ENCODE measurements around the gene DUSP28.

The DUSP28 gene

DNA sequence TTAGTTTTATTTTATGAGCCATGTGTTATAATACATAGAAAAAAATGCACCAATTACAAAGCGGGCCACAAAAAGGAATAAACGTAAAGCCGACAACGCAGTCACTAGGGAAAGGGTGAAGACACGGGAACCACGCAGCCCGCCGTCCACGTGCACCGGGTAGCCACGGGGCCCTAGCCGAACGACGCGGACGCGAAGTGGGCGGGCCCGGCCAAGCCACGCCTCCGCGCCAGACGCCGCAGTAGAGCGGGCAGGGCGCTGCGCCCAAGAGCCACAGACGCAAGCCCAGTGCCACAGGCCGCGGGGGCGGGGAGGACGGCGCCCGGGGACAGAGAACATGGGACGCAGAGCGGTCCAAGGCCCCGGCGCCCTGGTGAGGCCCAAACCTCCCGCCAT, at the start of gene DUSP28:
TSS of gene DUSP28 (plus strand) at position 274 of the 396 bp plus-strand sequence. CDS start 328 bp downstream, outside the sequence.
- Histone ChIP-seq H3K4me1 (ENCODE audit: control insufficient read depth, insufficient read depth, low read length) (peaks cover 18% of the 10 kb centered on the region), H3K9ac (ENCODE audit: low read length) (peak within 1 kb of the TSS; percentile 50), H3K4me3 (ENCODE audit: low read length) (peak within 1 kb of the TSS; percentile 72), H3K36me3 (ENCODE audit: control insufficient read depth, insufficient read depth, low read length) (peaks cover 3% of the 10 kb centered on the region), H3K27ac (ENCODE audit: low read depth, low read length) (peak within 1 kb of the TSS; percentile 95), H3K27me3 (ENCODE audit: control insufficient read depth, insufficient read depth, low read length) (no peaks in the 10 kb centered on the region)

GRCh38 chr2:240510513-240511210, 49.5 kb upstream of the DUSP28 start:
- Histone ChIP-seq H3K36me3 (ENCODE audit: control insufficient read depth, insufficient read depth, low read length) (peaks cover 6% of the 10 kb centered on the region), H3K27me3 (ENCODE audit: control insufficient read depth, insufficient read depth, low read length) (no peaks in the 10 kb centered on the region), H3K27ac (ENCODE audit: low read depth, low read length) (no peak overlapping the region)

DNA sequence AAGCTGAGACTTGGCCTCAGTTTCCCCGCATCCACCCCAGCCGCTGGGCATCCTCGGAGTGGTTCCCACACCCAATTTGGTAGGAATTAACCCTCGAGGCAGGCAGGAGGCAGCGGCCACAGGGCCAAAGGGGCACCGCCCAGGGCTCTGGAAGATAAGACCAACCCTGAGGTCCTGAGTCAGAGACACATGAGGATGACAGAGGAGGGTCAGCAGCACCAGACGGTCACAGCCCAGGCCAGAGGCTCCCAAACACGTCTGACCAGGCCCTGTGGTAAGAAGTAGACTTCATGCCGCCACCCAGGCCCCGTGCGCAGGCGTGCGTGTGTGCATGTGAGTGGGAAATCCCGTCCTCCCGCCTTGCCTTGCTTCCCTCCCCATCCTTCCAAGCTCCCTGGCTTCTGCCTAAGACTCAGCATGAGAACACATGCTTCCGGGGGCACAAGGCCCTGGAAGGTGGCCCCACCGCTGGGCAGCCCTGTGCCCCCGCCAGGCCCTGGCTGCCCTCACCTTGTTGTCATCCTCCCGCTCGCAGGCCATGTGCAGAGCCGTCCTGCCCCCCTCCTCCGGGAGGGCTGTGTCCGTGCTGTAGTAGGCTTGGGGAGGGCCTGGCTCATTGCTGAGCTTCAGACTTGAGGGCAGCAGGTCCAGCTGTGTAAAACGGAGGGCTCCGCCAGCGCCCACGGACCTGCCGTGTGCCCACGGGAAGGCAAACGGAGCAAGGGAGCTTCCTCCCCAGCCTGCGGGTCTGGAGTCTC, 48.6 kb upstream of the DUSP28 start:
- H3K4me1 ChIP-seq (ENCODE audit: control insufficient read depth, insufficient read depth, low read length): no peaks in the 10 kb centered on the region
- no peak overlapping the region for H3K4me3 ChIP-seq (ENCODE audit: low read length)
- H3K27ac ChIP-seq (ENCODE audit: low read depth, low read length): no peak overlapping the region
- no peaks in the 10 kb centered on the region for H3K27me3 ChIP-seq (ENCODE audit: control insufficient read depth, insufficient read depth, low read length)
- H3K9ac ChIP-seq (ENCODE audit: low read length): no peak overlapping the region
- peaks cover 6% of the 10 kb centered on the region for H3K36me3 ChIP-seq (ENCODE audit: control insufficient read depth, insufficient read depth, low read length)

More at GRCh38 chr2:240510513-240511210, 49.5 kb upstream of the DUSP28 start:
- Histone ChIP-seq H3K4me1 (ENCODE audit: control insufficient read depth, insufficient read depth, low read length) (no peaks in the 10 kb centered on the region), H3K9ac (ENCODE audit: low read length) (no peak overlapping the region), H3K4me3 (ENCODE audit: low read length) (no peak overlapping the region)

GRCh38 chr2:240512109-240512485, 48.1 kb upstream of the DUSP28 start:
- Histone ChIP-seq H3K27ac (ENCODE audit: low read depth, low read length) (no peak overlapping the region), H3K27me3 (ENCODE audit: control insufficient read depth, insufficient read depth, low read length) (no peaks in the 10 kb centered on the region), H3K9ac (ENCODE audit: low read length) (no peak overlapping the region), H3K4me3 (ENCODE audit: low read length) (no peak overlapping the region), H3K36me3 (ENCODE audit: control insufficient read depth, insufficient read depth, low read length) (peaks cover 6% of the 10 kb centered on the region), H3K4me1 (ENCODE audit: control insufficient read depth, insufficient read depth, low read length) (no peaks in the 10 kb centered on the region)

DNA sequence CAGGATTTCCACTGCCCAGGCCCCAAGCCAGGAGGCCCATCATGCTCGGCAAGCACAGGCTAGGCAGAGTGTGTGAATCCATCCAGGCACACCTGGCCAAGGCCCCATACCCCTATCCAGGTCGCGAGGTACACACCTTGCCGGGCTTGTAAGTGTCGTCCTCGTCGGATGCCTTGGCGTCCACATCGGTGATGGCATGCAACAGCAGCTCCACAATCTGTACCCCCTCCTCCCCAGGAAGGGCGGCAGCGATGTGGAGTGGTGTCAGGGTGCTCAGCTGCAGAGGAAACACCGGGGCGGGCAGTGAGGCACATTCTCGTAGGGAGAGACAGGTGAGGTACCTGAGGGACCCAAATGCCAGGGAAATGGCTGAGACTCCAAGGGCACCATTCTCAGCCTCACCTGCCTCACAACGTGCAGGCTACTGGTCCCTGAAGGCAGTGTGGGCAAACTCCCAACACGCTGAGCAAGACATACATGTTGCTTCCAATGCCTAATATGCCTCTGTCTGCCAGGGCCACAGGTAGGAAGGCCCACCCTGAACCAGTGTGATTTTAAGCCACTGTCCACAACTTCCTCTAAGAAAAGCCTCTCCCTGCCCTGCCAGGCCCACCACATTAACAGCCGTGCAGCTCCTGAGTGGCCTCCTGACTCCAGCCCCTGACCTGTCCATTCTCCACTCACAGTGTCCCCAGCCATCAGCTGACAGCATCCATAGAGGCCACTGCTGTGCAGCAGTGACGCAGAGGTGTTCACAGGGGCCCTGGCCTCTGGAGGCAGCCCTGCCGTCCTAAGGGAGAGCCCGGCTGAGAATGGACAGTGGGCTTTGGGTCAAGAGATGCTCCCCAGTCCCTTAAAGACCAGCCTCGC, 47.3 kb upstream of the DUSP28 start:
- H3K27me3 ChIP-seq (ENCODE audit: control insufficient read depth, insufficient read depth, low read length): no peaks in the 10 kb centered on the region
- peaks cover 6% of the 10 kb centered on the region for H3K36me3 ChIP-seq (ENCODE audit: control insufficient read depth, insufficient read depth, low read length)
- H3K9ac ChIP-seq (ENCODE audit: low read length): no peak overlapping the region
- H3K27ac ChIP-seq (ENCODE audit: low read depth, low read length): no peak overlapping the region
- no peaks in the 10 kb centered on the region for H3K4me1 ChIP-seq (ENCODE audit: control insufficient read depth, insufficient read depth, low read length)
- no peak overlapping the region for H3K4me3 ChIP-seq (ENCODE audit: low read length)

DNA sequence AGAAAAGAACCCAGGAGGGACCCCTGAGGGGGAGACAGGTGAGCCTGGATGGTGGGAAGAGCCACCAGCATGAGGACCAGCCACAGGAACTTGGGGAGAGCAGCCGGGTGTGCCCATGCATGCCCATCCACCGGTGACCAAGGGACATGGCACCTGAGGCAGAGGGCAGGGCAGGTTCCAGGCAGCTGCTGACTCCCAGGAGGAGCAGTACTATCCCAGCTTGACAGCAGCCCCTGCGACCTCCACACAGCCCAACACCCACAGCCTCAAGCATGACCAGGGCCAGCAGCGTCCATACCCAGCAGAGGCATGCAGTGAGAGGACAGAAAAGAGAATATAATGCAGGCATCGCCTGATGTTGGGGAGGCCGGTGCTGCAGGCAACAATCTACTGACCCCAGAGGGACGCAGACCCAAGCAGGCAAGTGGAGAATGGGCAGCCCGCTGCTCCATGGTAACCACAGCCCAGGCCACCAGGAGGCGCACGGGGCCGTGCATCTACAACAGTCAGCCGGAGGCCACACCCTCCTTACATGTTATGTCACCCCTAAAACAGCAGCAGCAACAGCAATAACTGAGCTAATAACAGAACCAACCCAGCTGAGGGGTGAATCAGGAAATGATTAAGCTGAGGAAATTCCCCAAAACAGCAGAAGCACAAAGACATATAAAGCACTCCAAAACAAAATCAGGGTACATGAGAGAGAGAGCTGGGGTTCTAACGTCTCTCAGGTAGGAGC, 46.4 kb upstream of the DUSP28 start:
- H3K4me1 ChIP-seq (ENCODE audit: control insufficient read depth, insufficient read depth, low read length): no peaks in the 10 kb centered on the region
- H3K36me3 ChIP-seq (ENCODE audit: control insufficient read depth, insufficient read depth, low read length): peaks cover 6% of the 10 kb centered on the region
- H3K9ac ChIP-seq (ENCODE audit: low read length): no peak overlapping the region
- no peaks in the 10 kb centered on the region for H3K27me3 ChIP-seq (ENCODE audit: control insufficient read depth, insufficient read depth, low read length)
- H3K27ac ChIP-seq (ENCODE audit: low read depth, low read length): no peak overlapping the region
- H3K4me3 ChIP-seq (ENCODE audit: low read length): no peak overlapping the region

- Histone ChIP-seq H3K9ac (ENCODE audit: low read length) (no peak overlapping the region), H3K27me3 (ENCODE audit: control insufficient read depth, insufficient read depth, low read length) (no peaks in the 10 kb centered on the region), H3K27ac (ENCODE audit: low read depth, low read length) (no peak overlapping the region), H3K36me3 (ENCODE audit: control insufficient read depth, insufficient read depth, low read length) (peaks cover 6% of the 10 kb centered on the region), H3K4me1 (ENCODE audit: control insufficient read depth, insufficient read depth, low read length) (no peaks in the 10 kb centered on the region), H3K4me3 (ENCODE audit: low read length) (no peak overlapping the region)
Measured at GRCh38 chr2:240514631-240515030, 45.5 kb upstream of the DUSP28 start.

DNA sequence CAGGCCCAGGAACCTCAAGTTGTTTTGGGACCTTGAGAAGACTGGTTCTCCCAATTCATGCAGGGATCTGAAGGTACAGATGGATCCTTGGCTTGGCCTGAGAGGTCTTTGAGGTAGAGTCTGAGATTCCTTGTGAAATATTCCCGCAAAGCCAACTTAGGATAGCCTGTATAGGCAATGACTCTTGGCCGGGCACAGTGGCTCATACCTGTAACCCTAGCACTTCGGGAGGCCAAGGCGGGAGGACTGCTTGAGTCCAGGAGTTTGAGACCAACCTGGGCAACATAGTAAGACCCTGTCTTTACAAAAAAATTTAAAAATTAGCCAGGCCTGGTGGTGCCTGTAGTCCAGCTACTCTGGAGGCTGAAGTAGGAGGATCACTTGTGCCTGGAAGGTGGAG, 42.8 kb upstream of the DUSP28 start:
- Histone ChIP-seq H3K27me3 (ENCODE audit: control insufficient read depth, insufficient read depth, low read length) (peaks cover 3% of the 10 kb centered on the region), H3K4me3 (ENCODE audit: low read length) (no peak overlapping the region)

DNA sequence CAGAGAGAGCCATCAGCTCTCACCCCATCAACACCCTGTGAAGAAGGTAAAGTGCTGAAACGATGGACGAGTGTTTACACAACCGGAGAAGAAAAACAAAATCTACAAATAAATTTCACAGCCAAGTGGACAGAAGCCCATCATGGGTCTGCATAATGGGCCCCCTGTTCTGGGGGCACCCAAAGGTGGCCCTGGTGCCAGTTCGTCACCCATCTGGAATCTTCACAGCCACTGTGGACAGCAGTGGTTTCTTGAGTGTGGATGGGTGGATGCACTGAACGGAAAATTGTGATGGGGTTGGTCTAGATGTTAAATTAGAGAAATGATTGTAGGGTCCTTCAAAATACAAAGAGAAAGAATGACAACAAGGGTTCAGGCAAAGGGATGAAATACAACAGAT, 41.2 kb upstream of the DUSP28 start:
- no peaks in the 10 kb centered on the region for H3K4me1 ChIP-seq (ENCODE audit: control insufficient read depth, insufficient read depth, low read length)

More for the DNA sequence above, 42.8 kb upstream of the DUSP28 start:
- Histone ChIP-seq H3K4me1 (ENCODE audit: control insufficient read depth, insufficient read depth, low read length) (no peaks in the 10 kb centered on the region), H3K36me3 (ENCODE audit: control insufficient read depth, insufficient read depth, low read length) (no peaks in the 10 kb centered on the region), H3K27ac (ENCODE audit: low read depth, low read length) (no peak overlapping the region), H3K9ac (ENCODE audit: low read length) (no peak overlapping the region)

GRCh38 chr2:240519396-240520129, 40.6 kb upstream of the DUSP28 start:
- Histone ChIP-seq H3K36me3 (ENCODE audit: control insufficient read depth, insufficient read depth, low read length) (peaks cover 6% of the 10 kb centered on the region), H3K9ac (ENCODE audit: low read length) (no peak overlapping the region), H3K27me3 (ENCODE audit: control insufficient read depth, insufficient read depth, low read length) (peaks cover 3% of the 10 kb centered on the region), H3K4me3 (ENCODE audit: low read length) (no peak overlapping the region), H3K27ac (ENCODE audit: low read depth, low read length) (no peak overlapping the region), H3K4me1 (ENCODE audit: control insufficient read depth, insufficient read depth, low read length) (no peaks in the 10 kb centered on the region)

More for the DNA sequence above, 41.2 kb upstream of the DUSP28 start:
- H3K27me3 ChIP-seq (ENCODE audit: control insufficient read depth, insufficient read depth, low read length): peaks cover 3% of the 10 kb centered on the region
- H3K9ac ChIP-seq (ENCODE audit: low read length): no peak overlapping the region
- H3K36me3 ChIP-seq (ENCODE audit: control insufficient read depth, insufficient read depth, low read length): peaks cover 3% of the 10 kb centered on the region
- no peak overlapping the region for H3K4me3 ChIP-seq (ENCODE audit: low read length)
- no peak overlapping the region for H3K27ac ChIP-seq (ENCODE audit: low read depth, low read length)

DNA sequence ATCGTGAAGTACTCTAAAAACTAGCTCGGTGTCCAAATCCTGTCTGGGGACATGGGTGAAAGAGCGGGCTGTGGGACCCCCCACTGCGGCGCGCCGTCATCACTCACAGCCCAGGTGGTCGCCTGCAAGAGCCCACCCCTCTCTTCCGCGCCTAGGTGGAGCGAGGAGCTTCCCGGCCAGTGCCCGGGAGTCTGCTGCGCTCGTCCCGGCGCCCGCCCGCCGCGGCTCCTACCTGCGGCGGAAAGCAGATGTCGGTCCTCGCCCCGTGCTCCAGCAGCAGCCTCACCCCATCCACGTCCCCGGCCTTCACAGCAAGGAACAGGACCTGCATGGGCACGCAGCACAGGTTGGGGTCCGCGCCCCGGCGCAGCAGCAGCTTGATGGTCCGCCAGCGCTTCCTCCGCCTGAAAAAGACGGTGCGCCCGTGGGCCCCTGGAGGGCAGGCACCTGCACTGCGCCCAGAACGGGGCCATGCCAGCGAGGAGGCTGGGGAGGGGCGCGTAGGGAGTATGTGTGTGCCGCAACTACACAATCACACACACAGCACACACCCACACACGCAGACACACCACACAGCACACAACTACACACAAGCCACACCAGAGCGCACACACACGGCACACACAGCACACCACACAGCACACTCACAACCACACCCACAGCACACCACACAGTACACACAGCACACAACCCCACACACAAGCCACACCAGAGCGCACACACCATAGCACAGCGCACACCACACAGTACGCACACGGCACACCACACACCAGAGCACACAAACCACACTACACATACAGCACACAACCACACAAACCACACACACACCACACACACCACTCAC, 39.8 kb upstream of the DUSP28 start:
- Histone ChIP-seq H3K36me3 (ENCODE audit: control insufficient read depth, insufficient read depth, low read length) (peaks cover 9% of the 10 kb centered on the region), H3K27me3 (ENCODE audit: control insufficient read depth, insufficient read depth, low read length) (peaks cover 3% of the 10 kb centered on the region), H3K4me1 (ENCODE audit: control insufficient read depth, insufficient read depth, low read length) (no peaks in the 10 kb centered on the region), H3K9ac (ENCODE audit: low read length) (no peak overlapping the region), H3K4me3 (ENCODE audit: low read length) (no peak overlapping the region), H3K27ac (ENCODE audit: low read depth, low read length) (no peak overlapping the region)

Measured in rectal smooth muscle tissue (tissue), 1 donor.